A549 (cell line): ENCODE results near the gene LRRC31.

Experiments used
- BHLHE40 ChIP-seq: IDR thresholded peaks from 2 replicates; pipeline ENCODE4 v1.6.1; 2012; ENCODE audit warnings: low read depth, low read length, inconsistent platforms
- FOSL2 ChIP-seq, 2 experiments: fragments of 450-650 bp in 1 of 2; fragments of >200 bp in 1 of 2; sonication (Bioruptor Twin) in 1 of 2; formaldehyde crosslinking; IDR thresholded peaks; 2 replicates each; pipeline versions ENCODE4 v1.5.0 to v1.6.1; 2016 to 2020; ENCODE audit warnings: mild to moderate bottlenecking in 1 of 2, moderate library complexity in 1 of 2
- HOXA7 ChIP-seq: fragments of 250-450 bp; sonication (Bioruptor Pico); IDR thresholded peaks from 2 replicates; pipeline ENCODE4 v1.5.0; 2020; ENCODE audit warnings: mild to moderate bottlenecking, moderate library complexity
- JUNB ChIP-seq: fragments of >200 bp; sonication (Bioruptor Twin); formaldehyde crosslinking; IDR thresholded peaks from 2 replicates; pipeline ENCODE4 v1.6.1; 2016
- POLR2A ChIP-seq: IDR thresholded peaks from 2 replicates; pipeline ENCODE4 v1.6.1; 2012; ENCODE audit warnings: mild to moderate bottlenecking, low read length
- RAD21 ChIP-seq, 2 experiments: fragments of >200 bp in 1 of 2; sonication (Bioruptor Twin) in 1 of 2; formaldehyde crosslinking in 1 of 2; IDR thresholded peaks in 1 of 2; conservative IDR thresholded peaks in 1 of 2; 2 replicates in 1 of 2; 3 replicates in 1 of 2; pipeline ENCODE4 v1.6.1; 2012 to 2018; ENCODE audit warnings: inconsistent platforms in 1 of 2
- RARB ChIP-seq: fragments of 250-450 bp; sonication (Bioruptor Pico); IDR thresholded peaks from 2 replicates; pipeline ENCODE4 v1.8.0; 2021; ENCODE audit warnings: mild to moderate bottlenecking, moderate library complexity
- TF ChIP-seq, protein P1 (sequence below): fragments of >200 bp; sonication (Bioruptor Twin); formaldehyde crosslinking; IDR thresholded peaks from 3 replicates; pipeline ENCODE4 v1.5.1; 2016
- TF ChIP-seq, protein P2 (sequence below): IDR thresholded peaks from 2 replicates; pipeline ENCODE4 v1.6.1; 2012; ENCODE audit warnings: low read depth, borderline replicate concordance
- TF ChIP-seq, protein P3 (sequence below): fragments of 150-350 bp; IDR thresholded peaks from 2 replicates; pipeline ENCODE4 v1.6.1; 2014; ENCODE audit warnings: low read depth, mild to moderate bottlenecking, low read length
- TF ChIP-seq, protein P4 (sequence below): fragments of 200-600 bp; sonication (generic); IDR thresholded peaks from 2 replicates; pipeline ENCODE4 v1.6.1; 2016; ENCODE audit warnings: antibody characterized with exemption, mild to moderate bottlenecking, moderate library complexity

DNA sequence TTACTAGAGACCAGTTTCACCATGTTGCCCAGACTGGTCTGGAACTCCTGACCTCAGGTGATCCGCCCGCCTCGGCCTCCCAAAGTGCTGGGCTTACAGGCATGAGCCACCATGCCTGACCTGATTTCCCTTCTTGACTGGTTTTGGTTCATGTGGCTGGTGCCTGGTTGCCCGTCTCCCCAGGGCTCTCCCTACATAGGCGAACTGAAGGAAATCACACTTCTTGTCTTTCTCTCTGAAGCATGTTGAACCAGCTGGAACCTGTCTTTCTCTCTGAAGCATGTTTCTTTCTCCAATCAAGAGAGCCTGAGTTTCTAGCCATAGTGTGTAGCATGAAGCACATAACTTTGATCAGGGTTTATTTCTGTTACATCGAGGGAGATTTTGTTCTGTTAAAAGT lies 25.3 kb upstream of the LRRC31 start:
- TF ChIP-seq, protein P1, sequence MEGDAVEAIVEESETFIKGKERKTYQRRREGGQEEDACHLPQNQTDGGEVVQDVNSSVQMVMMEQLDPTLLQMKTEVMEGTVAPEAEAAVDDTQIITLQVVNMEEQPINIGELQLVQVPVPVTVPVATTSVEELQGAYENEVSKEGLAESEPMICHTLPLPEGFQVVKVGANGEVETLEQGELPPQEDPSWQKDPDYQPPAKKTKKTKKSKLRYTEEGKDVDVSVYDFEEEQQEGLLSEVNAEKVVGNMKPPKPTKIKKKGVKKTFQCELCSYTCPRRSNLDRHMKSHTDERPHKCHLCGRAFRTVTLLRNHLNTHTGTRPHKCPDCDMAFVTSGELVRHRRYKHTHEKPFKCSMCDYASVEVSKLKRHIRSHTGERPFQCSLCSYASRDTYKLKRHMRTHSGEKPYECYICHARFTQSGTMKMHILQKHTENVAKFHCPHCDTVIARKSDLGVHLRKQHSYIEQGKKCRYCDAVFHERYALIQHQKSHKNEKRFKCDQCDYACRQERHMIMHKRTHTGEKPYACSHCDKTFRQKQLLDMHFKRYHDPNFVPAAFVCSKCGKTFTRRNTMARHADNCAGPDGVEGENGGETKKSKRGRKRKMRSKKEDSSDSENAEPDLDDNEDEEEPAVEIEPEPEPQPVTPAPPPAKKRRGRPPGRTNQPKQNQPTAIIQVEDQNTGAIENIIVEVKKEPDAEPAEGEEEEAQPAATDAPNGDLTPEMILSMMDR, result no peak
- no peak for TF ChIP-seq RARB
- TF ChIP-seq POLR2A, result no peak
- TF ChIP-seq, protein P2, sequence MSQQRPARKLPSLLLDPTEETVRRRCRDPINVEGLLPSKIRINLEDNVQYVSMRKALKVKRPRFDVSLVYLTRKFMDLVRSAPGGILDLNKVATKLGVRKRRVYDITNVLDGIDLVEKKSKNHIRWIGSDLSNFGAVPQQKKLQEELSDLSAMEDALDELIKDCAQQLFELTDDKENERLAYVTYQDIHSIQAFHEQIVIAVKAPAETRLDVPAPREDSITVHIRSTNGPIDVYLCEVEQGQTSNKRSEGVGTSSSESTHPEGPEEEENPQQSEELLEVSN, result no peak
- TF ChIP-seq JUNB, result no peak
- TF ChIP-seq HOXA7, result no peak
- no peak for TF ChIP-seq RAD21 (conservative IDR thresholded peaks at IDR 0.05 in 1 of 2, IDR thresholded peaks at IDR 0.05 in 1 of 2)
- TF ChIP-seq, protein P3, sequence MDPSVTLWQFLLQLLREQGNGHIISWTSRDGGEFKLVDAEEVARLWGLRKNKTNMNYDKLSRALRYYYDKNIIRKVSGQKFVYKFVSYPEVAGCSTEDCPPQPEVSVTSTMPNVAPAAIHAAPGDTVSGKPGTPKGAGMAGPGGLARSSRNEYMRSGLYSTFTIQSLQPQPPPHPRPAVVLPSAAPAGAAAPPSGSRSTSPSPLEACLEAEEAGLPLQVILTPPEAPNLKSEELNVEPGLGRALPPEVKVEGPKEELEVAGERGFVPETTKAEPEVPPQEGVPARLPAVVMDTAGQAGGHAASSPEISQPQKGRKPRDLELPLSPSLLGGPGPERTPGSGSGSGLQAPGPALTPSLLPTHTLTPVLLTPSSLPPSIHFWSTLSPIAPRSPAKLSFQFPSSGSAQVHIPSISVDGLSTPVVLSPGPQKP, result no peak
- no peak for TF ChIP-seq FOSL2 (IDR thresholded peaks at IDR 0.05)
- no peak for TF ChIP-seq FOSL2 (CRISPR knock-in tag; IDR thresholded peaks at IDR 0.05)
- TF ChIP-seq, protein P4, sequence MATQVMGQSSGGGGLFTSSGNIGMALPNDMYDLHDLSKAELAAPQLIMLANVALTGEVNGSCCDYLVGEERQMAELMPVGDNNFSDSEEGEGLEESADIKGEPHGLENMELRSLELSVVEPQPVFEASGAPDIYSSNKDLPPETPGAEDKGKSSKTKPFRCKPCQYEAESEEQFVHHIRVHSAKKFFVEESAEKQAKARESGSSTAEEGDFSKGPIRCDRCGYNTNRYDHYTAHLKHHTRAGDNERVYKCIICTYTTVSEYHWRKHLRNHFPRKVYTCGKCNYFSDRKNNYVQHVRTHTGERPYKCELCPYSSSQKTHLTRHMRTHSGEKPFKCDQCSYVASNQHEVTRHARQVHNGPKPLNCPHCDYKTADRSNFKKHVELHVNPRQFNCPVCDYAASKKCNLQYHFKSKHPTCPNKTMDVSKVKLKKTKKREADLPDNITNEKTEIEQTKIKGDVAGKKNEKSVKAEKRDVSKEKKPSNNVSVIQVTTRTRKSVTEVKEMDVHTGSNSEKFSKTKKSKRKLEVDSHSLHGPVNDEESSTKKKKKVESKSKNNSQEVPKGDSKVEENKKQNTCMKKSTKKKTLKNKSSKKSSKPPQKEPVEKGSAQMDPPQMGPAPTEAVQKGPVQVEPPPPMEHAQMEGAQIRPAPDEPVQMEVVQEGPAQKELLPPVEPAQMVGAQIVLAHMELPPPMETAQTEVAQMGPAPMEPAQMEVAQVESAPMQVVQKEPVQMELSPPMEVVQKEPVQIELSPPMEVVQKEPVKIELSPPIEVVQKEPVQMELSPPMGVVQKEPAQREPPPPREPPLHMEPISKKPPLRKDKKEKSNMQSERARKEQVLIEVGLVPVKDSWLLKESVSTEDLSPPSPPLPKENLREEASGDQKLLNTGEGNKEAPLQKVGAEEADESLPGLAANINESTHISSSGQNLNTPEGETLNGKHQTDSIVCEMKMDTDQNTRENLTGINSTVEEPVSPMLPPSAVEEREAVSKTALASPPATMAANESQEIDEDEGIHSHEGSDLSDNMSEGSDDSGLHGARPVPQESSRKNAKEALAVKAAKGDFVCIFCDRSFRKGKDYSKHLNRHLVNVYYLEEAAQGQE, result no peak
- no peak for TF ChIP-seq BHLHE40
